SK-N-SH (cell line): Measurements from ENCODE around the gene ACTRT3. TPM values are rescaled to one million over a fixed set of nuclear protein-coding genes. Genes with fewer than 3 reads are reported as not detected.

Source experiments
- CTCF ChIA-PET: fragments of 300-600, 350-600 bp; formaldehyde crosslinking; extraction: SDS; loops from one replicate; lab custom pipeline; 2021; lab: Yijun Ruan, JAX
- POLR2A ChIA-PET: fragments of 350-600 bp; sonication (Branson Sonifier 250); formaldehyde crosslinking; extraction: SDS; loops from one replicate; lab custom pipeline; 2020; ENCODE audit warnings: antibody characterized with exemption, inconsistent platforms; lab: Yijun Ruan, JAX
- DNase-seq: peaks from one replicate; pipeline ENCODE4 v3.0.0; 2012
- H2AFZ ChIP-seq: fragments of 200-600 bp; sonication (generic); 2 replicates; pipeline ENCODE4 v1.8.1; 2016; ENCODE audit warnings: antibody characterized with exemption, mild to moderate bottlenecking, low read depth
- H3F3A ChIP-seq: fragments of 200-600 bp; sonication (generic); replicated peaks from 2 replicates; pipeline ENCODE3; 2016; ENCODE audit warnings: antibody characterized with exemption, mild to moderate bottlenecking; ENCODE audit not compliant: insufficient read depth
- H3K27ac ChIP-seq, 2 experiments: fragments of 200-500 bp in 1 of 2; fragments of 200-600 bp in 1 of 2; sonication (Bioruptor generic) in 1 of 2; sonication (generic), shearing (Covaris generic) in 1 of 2; 2 replicates each; pipeline versions ENCODE4 v1.5.1 to v1.6.1; 2014 to 2016; ENCODE audit warnings: low read depth in 2 of 2, inconsistent platforms in 1 of 2, low read length in 1 of 2, mild to moderate bottlenecking in 1 of 2, mixed read lengths in 1 of 2
- H3K27me3 ChIP-seq: fragments of 200-600 bp; sonication (generic), shearing (Covaris generic); 2 replicates; pipeline ENCODE4 v1.6.1; 2016; ENCODE audit warnings: mixed run types; ENCODE audit not compliant: insufficient read depth
- H3K36me3 ChIP-seq, 2 experiments: fragments of 200-500 bp in 1 of 2; fragments of 200-600 bp in 1 of 2; sonication (Bioruptor generic) in 1 of 2; sonication (generic) in 1 of 2; replicated peaks in 1 of 2; 2 replicates each; pipeline versions ENCODE3 to v1.5.1; 2014 to 2016; ENCODE audit warnings: low read length in 1 of 2, mild to moderate bottlenecking in 1 of 2; ENCODE audit not compliant: insufficient read depth in 2 of 2, control insufficient read depth in 1 of 2
- H3K4me1 ChIP-seq, 2 experiments: fragments of 200-500 bp in 1 of 2; fragments of 200-600 bp in 1 of 2; sonication (Bioruptor generic) in 1 of 2; sonication (generic), shearing (Covaris generic) in 1 of 2; 2 replicates each; pipeline versions ENCODE4 v1.5.1 to v1.6.1; 2014 to 2016; ENCODE audit warnings: low read depth in 1 of 2, low read length in 1 of 2, mixed run types in 1 of 2; ENCODE audit not compliant: insufficient read depth in 2 of 2, control insufficient read depth in 1 of 2
- H3K4me2 ChIP-seq: fragments of 200-600 bp; sonication (generic), shearing (Covaris generic); 2 replicates; pipeline ENCODE4 v1.6.1; 2017; ENCODE audit warnings: mixed run types
- H3K4me3 ChIP-seq, 2 experiments: fragments of 200-500 bp in 1 of 2; fragments of 200-600 bp in 1 of 2; sonication (Bioruptor generic) in 1 of 2; sonication (generic), shearing (Covaris generic) in 1 of 2; 2 replicates each; pipeline versions ENCODE4 v1.5.1 to v1.8.1; 2014 to 2016; ENCODE audit warnings: low read depth in 2 of 2, inconsistent platforms in 1 of 2, low read length in 1 of 2, mild to moderate bottlenecking in 1 of 2, mixed read lengths in 1 of 2, moderate library complexity in 1 of 2
- H3K79me2 ChIP-seq: fragments of 200-600 bp; sonication (generic); 2 replicates; pipeline ENCODE4 v1.8.1; 2017; ENCODE audit warnings: mild to moderate bottlenecking; ENCODE audit not compliant: insufficient read depth
- H3K9ac ChIP-seq: fragments of 200-600 bp; sonication (generic); 2 replicates; pipeline ENCODE4 v1.6.1; 2017; ENCODE audit warnings: mixed run types
- H3K9me2 ChIP-seq: fragments of 200-600 bp; sonication (generic); 2 replicates; pipeline ENCODE4 v1.6.1; 2017; ENCODE audit warnings: mixed run types
- H3K9me3 ChIP-seq: fragments of 200-600 bp; sonication (generic); 2 replicates; pipeline ENCODE4 v1.6.1; 2017; ENCODE audit warnings: mixed run types, mild to moderate bottlenecking, moderate library complexity
- H4K20me1 ChIP-seq: fragments of 200-600 bp; sonication (generic); 2 replicates; pipeline ENCODE4 v1.6.1; 2017; ENCODE audit warnings: mild to moderate bottlenecking, mixed run types; ENCODE audit not compliant: insufficient read depth
- CHD2 ChIP-seq: fragments of 150-350 bp; IDR thresholded peaks from 2 replicates; pipeline ENCODE4 v1.6.1; 2018; ENCODE audit warnings: low read length; ENCODE audit not compliant: partially characterized antibody
- EP300 ChIP-seq, 2 experiments: IDR thresholded peaks; 2 replicates each; pipeline versions ENCODE4 v1.4.0 to v1.6.1; 2012; ENCODE audit warnings: borderline replicate concordance in 1 of 2, low read depth in 1 of 2, low read length in 1 of 2
- FOSL2 ChIP-seq: IDR thresholded peaks from 2 replicates; pipeline ENCODE4 v1.4.0; 2012; ENCODE audit warnings: low read depth, mild to moderate bottlenecking, moderate library complexity, borderline replicate concordance
- FOXM1 ChIP-seq: IDR thresholded peaks from 2 replicates; pipeline ENCODE4 v1.4.0; 2012; ENCODE audit warnings: low read depth, mild to moderate bottlenecking
- GABPA ChIP-seq: IDR thresholded peaks from 2 replicates; pipeline ENCODE4 v1.4.0; 2012; ENCODE audit warnings: low read depth, mild to moderate bottlenecking
- MXI1 ChIP-seq: IDR thresholded peaks from 2 replicates; pipeline ENCODE4 v1.6.1; 2012; ENCODE audit warnings: mild to moderate bottlenecking, low read depth, low read length, improper control_type of control experiment
- NFIC ChIP-seq: IDR thresholded peaks from 2 replicates; pipeline ENCODE4 v1.4.0; 2012; ENCODE audit warnings: borderline replicate concordance
- RAD21 ChIP-seq: IDR thresholded peaks from 2 replicates; pipeline ENCODE4 v1.6.1; 2012; ENCODE audit warnings: mild to moderate bottlenecking, low read length
- RFX5 ChIP-seq: IDR thresholded peaks from 2 replicates; pipeline ENCODE4 v1.6.1; 2012; ENCODE audit warnings: mild to moderate bottlenecking, improper control_type of control experiment, low read length
- SMC3 ChIP-seq: IDR thresholded peaks from 2 replicates; pipeline ENCODE4 v1.6.1; 2012; ENCODE audit warnings: low read depth, low read length, improper control_type of control experiment
- TAF1 ChIP-seq: IDR thresholded peaks from 2 replicates; pipeline ENCODE4 v1.6.1; 2012; ENCODE audit warnings: low read depth, mild to moderate bottlenecking, low read length, moderate library complexity, borderline replicate concordance
- TCF12 ChIP-seq: IDR thresholded peaks from 2 replicates; pipeline ENCODE4 v1.4.0; 2012
- WGBS: methylation state at CpG from one replicate; pipeline ENCODE4 v1.1.6; 2017; ENCODE audit warnings: low lambda C conversion rate; 5-methylcytosine and 5-hydroxymethylcytosine counted together
- polyA plus RNA-seq, 3 experiments: library from polyadenylated mRNA; depleted of rRNA; stranded (reverse); fragments of >200 nt; gene quantifications; 2 replicates each; pipeline ENCODE4 v1.2.3, GENCODE V29; 2012
- TF ChIP-seq, protein P1 (sequence below): IDR thresholded peaks from 2 replicates; pipeline ENCODE4 v1.4.0; 2012; ENCODE audit warnings: low read depth, borderline replicate concordance
- TF ChIP-seq, protein P2 (sequence below): fragments of 200-600 bp; sonication (generic); IDR thresholded peaks from 2 replicates; pipeline ENCODE4 v1.6.1; 2017; ENCODE audit warnings: antibody characterized with exemption, mild to moderate bottlenecking, moderate library complexity
- TF ChIP-seq, protein P3 (sequence below): IDR thresholded peaks from 2 replicates; pipeline ENCODE4 v1.6.1; 2012; ENCODE audit warnings: mild to moderate bottlenecking, low read depth, low read length, moderate library complexity
- TF ChIP-seq, protein P4 (sequence below): IDR thresholded peaks from 2 replicates; pipeline ENCODE4; 2012
- TF ChIP-seq, protein P5 (sequence below): fragments of 150-350 bp; IDR thresholded peaks from 2 replicates; pipeline ENCODE4 v1.6.1; 2017; ENCODE audit warnings: antibody characterized with exemption, low read length, low read depth, borderline replicate concordance

The ACTRT3 gene
- polyA plus RNA-seq, 1 of the 3 experiments (the other 2 are of a cell fraction): 1.2 TPM

DNA sequence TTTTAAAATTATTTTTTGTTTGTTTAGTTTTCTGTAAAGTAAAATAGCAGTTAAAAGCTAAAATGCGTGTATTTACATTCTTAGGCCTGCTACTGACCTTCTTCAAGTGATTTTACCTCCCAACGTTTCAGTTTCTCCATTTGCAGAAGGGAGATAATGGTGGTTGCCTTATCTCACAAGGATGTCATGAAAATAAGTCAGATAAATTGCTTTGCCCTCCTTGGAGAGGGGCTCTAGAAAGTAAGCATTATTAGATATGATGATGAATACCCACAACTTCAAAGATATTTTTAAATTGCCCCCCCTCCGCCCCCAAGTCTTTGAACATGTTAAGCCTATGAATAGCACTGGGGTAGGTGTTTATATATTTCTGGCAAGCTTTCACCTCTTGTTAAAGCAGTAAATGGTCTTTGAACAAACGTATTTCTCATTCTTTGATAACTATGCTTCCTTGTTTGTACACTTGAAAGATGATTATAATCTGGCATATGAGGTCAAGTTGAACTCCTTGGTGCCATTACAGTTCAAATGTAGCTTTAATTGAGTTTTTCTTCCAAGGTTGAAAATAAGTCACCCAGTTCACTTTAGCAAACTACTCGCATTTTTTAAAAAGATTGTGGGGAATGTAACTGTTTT lies 10.9 kb downstream of the ACTRT3 start (continued):
- no peak for TF ChIP-seq GABPA
- no peak for TF ChIP-seq EP300 (IDR thresholded peaks at IDR 0.05; ENCODE audit: borderline replicate concordance in 1 of 2, low read depth in 1 of 2, low read length in 1 of 2)
- TF ChIP-seq, protein P1, sequence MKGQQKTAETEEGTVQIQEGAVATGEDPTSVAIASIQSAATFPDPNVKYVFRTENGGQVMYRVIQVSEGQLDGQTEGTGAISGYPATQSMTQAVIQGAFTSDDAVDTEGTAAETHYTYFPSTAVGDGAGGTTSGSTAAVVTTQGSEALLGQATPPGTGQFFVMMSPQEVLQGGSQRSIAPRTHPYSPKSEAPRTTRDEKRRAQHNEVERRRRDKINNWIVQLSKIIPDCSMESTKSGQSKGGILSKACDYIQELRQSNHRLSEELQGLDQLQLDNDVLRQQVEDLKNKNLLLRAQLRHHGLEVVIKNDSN: no peak
- TF ChIP-seq FOSL2: no peak
- TF ChIP-seq NFIC: no peak

DNA sequence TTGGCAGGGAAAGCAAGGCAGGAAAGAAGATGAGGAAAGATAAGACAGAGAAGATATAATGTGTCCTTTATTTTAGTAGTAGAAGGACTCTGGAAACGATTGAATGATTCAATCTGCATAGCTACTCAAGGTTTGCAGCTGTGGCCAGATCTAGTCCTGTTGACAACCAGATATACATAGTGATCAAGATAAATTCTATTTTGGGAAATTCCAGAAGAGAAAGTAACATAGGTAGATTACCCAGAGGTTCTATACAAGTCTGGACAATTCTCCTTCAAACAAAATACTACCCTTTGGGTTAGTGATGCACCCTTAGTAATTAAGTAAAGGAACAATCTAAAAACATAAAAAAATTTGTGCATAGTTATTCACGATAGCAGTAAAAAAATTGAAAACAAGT lies 13.9 kb downstream of the ACTRT3 start:
- no peak overlapping the region for H3K27ac ChIP-seq
- 32% methylated on average over 2 of the region's 2 CpGs for WGBS
- H3K9me3 ChIP-seq: no peaks in the 10 kb centered on the region
- CTCF ChIA-PET: no interaction called here
- no peaks in the 10 kb centered on the region for H4K20me1 ChIP-seq
- H3K4me1 ChIP-seq: no peaks in the 10 kb centered on the region
- H3K9me2 ChIP-seq: no peaks in the 10 kb centered on the region
- no peaks in the 10 kb centered on the region for H3K36me3 ChIP-seq
- peaks cover 9% of the 10 kb centered on the region; the same call in 1 of the 2 replicates for H3K27me3 ChIP-seq
- no peaks in the 10 kb centered on the region for H3F3A ChIP-seq
- no peak for DNase-seq
- POLR2A ChIA-PET: no interaction called here
- TF ChIP-seq SMC3: no peak
- H3K9ac ChIP-seq: no peak overlapping the region
- H3K4me2 ChIP-seq: no peak overlapping the region
- H2AFZ ChIP-seq: no peak overlapping the region
- no peaks in the 10 kb centered on the region for H3K79me2 ChIP-seq
- H3K4me3 ChIP-seq: no peak overlapping the region

DNA sequence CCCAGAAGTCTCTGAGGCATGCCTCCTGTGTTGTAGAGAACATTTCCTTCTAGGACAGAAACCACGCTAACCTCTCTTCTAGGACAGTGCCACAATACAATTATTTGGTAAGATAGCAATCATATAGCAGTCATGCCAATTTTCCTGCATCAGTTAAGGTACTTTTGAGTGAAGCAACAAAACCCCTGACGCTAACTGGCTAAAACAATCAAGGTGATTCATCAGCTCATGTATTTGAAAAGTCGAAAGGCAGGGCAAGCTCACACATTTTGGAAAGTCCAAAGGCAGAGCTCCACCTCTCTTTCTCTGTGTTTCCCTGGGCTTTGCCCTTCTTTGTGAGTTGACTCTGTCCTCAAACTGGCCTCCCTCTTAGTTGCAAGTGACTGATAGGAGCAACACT lies 14.7 kb downstream of the ACTRT3 start:
- H3K9me3 ChIP-seq: no peaks in the 10 kb centered on the region
- POLR2A ChIA-PET: no interaction called here
- DNase-seq: no peak
- no peak overlapping the region for H3K27ac ChIP-seq
- H3K9me2 ChIP-seq: no peaks in the 10 kb centered on the region
- no peaks in the 10 kb centered on the region for H3F3A ChIP-seq
- H2AFZ ChIP-seq: no peak overlapping the region
- H3K36me3 ChIP-seq: no peaks in the 10 kb centered on the region
- no peak overlapping the region for H3K4me2 ChIP-seq
- CTCF ChIA-PET: interaction anchor here (1.0 to 2.0 kb wide), 4 partner anchors 8 to 18 kb away, joined by 3 to 7 read pairs (median 3); partner anchors contain the start of gene MYNN
- no peaks in the 10 kb centered on the region for H3K79me2 ChIP-seq
- H3K4me1 ChIP-seq: no peaks in the 10 kb centered on the region
- H3K27me3 ChIP-seq: peaks cover 9% of the 10 kb centered on the region; the same call in 1 of the 2 replicates
- H3K4me3 ChIP-seq: no peak overlapping the region
- 46% methylated on average over 3 of the region's 3 CpGs for WGBS
- H4K20me1 ChIP-seq: no peaks in the 10 kb centered on the region
- no peak overlapping the region for H3K9ac ChIP-seq
- TF ChIP-seq CHD2: no peak
- TF ChIP-seq TAF1: no peak
- no peak for TF ChIP-seq RFX5
- TF ChIP-seq, protein P2, sequence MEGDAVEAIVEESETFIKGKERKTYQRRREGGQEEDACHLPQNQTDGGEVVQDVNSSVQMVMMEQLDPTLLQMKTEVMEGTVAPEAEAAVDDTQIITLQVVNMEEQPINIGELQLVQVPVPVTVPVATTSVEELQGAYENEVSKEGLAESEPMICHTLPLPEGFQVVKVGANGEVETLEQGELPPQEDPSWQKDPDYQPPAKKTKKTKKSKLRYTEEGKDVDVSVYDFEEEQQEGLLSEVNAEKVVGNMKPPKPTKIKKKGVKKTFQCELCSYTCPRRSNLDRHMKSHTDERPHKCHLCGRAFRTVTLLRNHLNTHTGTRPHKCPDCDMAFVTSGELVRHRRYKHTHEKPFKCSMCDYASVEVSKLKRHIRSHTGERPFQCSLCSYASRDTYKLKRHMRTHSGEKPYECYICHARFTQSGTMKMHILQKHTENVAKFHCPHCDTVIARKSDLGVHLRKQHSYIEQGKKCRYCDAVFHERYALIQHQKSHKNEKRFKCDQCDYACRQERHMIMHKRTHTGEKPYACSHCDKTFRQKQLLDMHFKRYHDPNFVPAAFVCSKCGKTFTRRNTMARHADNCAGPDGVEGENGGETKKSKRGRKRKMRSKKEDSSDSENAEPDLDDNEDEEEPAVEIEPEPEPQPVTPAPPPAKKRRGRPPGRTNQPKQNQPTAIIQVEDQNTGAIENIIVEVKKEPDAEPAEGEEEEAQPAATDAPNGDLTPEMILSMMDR: no peak
- TF ChIP-seq, protein P3, sequence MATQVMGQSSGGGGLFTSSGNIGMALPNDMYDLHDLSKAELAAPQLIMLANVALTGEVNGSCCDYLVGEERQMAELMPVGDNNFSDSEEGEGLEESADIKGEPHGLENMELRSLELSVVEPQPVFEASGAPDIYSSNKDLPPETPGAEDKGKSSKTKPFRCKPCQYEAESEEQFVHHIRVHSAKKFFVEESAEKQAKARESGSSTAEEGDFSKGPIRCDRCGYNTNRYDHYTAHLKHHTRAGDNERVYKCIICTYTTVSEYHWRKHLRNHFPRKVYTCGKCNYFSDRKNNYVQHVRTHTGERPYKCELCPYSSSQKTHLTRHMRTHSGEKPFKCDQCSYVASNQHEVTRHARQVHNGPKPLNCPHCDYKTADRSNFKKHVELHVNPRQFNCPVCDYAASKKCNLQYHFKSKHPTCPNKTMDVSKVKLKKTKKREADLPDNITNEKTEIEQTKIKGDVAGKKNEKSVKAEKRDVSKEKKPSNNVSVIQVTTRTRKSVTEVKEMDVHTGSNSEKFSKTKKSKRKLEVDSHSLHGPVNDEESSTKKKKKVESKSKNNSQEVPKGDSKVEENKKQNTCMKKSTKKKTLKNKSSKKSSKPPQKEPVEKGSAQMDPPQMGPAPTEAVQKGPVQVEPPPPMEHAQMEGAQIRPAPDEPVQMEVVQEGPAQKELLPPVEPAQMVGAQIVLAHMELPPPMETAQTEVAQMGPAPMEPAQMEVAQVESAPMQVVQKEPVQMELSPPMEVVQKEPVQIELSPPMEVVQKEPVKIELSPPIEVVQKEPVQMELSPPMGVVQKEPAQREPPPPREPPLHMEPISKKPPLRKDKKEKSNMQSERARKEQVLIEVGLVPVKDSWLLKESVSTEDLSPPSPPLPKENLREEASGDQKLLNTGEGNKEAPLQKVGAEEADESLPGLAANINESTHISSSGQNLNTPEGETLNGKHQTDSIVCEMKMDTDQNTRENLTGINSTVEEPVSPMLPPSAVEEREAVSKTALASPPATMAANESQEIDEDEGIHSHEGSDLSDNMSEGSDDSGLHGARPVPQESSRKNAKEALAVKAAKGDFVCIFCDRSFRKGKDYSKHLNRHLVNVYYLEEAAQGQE: no peak
- TF ChIP-seq RAD21: no peak
- TF ChIP-seq FOXM1: no peak
- TF ChIP-seq MXI1: no peak
- TF ChIP-seq, protein P4, sequence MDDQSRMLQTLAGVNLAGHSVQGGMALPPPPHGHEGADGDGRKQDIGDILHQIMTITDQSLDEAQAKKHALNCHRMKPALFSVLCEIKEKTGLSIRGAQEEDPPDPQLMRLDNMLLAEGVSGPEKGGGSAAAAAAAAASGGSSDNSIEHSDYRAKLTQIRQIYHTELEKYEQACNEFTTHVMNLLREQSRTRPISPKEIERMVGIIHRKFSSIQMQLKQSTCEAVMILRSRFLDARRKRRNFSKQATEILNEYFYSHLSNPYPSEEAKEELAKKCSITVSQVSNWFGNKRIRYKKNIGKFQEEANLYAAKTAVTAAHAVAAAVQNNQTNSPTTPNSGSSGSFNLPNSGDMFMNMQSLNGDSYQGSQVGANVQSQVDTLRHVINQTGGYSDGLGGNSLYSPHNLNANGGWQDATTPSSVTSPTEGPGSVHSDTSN: no peak
- no peak for TF ChIP-seq TCF12
- no peak for TF ChIP-seq NFIC
- TF ChIP-seq, protein P5, sequence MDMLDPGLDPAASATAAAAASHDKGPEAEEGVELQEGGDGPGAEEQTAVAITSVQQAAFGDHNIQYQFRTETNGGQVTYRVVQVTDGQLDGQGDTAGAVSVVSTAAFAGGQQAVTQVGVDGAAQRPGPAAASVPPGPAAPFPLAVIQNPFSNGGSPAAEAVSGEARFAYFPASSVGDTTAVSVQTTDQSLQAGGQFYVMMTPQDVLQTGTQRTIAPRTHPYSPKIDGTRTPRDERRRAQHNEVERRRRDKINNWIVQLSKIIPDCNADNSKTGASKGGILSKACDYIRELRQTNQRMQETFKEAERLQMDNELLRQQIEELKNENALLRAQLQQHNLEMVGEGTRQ: no peak
